GM21619 (cell line): Measurements from ENCODE around the gene CTNNA3.
"Not testable (repeated sequence)": the region's sequence is repeated elsewhere in the genome, so short reads cannot be mapped to it uniquely, and the experiment has no call there.

ENCODE experiments used
- ATAC-seq: cut with Tn5 transposase; IDR thresholded peaks from one replicate; pipeline ENCODE4 v1.9.1; 2021; ENCODE audit not compliant: unreplicated experiment

Gene CTNNA3

GRCh38 chr10:67696029-67696428, at the start of gene CTNNA3:
TSS of gene CTNNA3 (minus strand) at chr10:67696195.
- ATAC-seq, result no peak

- ATAC-seq, result no peak
These were observed 39.4 kb upstream of the CTNNA3 start for GRCh38 chr10:67735430-67735829.

- ATAC-seq, result no peak
These were observed 37.5 kb upstream of the CTNNA3 start for GRCh38 chr10:67733511-67733910.

GRCh38 chr10:67725567-67725966, 29.6 kb upstream of the CTNNA3 start:
- no peak for ATAC-seq

- ATAC-seq, result no peak
These were observed 27.6 kb upstream of the CTNNA3 start for GRCh38 chr10:67723601-67724000.

GRCh38 chr10:67722113-67722512, 26.1 kb upstream of the CTNNA3 start:
- ATAC-seq, result no peak

GRCh38 chr10:67716455-67716854, 20.5 kb upstream of the CTNNA3 start:
- ATAC-seq, result not testable (repeated sequence)

GRCh38 chr10:67705921-67706320, 9.9 kb upstream of the CTNNA3 start:
- no peak for ATAC-seq

GRCh38 chr10:67699613-67700270, 3.7 kb upstream of the CTNNA3 start:
- not testable (repeated sequence) for ATAC-seq

- no peak for ATAC-seq
These were observed 2.2 kb upstream of the CTNNA3 start for GRCh38 chr10:67698164-67698563.

GRCh38 chr10:67697724-67698131, 1.7 kb upstream of the CTNNA3 start:
- ATAC-seq, result peak; percentile 84

GRCh38 chr10:67696679-67697078, 684 bp upstream of the CTNNA3 start:
- ATAC-seq, result no peak

GRCh38 chr10:67695555-67695954, 440 bp downstream of the CTNNA3 start:
- ATAC-seq, result no peak

GRCh38 chr10:67691861-67692260, 4.1 kb downstream of the CTNNA3 start:
- ATAC-seq, result not testable (repeated sequence)

- not testable (repeated sequence) for ATAC-seq
These were observed 5.5 kb downstream of the CTNNA3 start for GRCh38 chr10:67690540-67690939.

GRCh38 chr10:67684140-67684539, 11.9 kb downstream of the CTNNA3 start:
- ATAC-seq, result not testable (repeated sequence)

- no peak for ATAC-seq
These were observed 17.5 kb downstream of the CTNNA3 start for GRCh38 chr10:67678335-67678974.

- no peak for ATAC-seq
These were observed 19.7 kb downstream of the CTNNA3 start for GRCh38 chr10:67676208-67676825.

- no peak for ATAC-seq
These were observed 25.6 kb downstream of the CTNNA3 start for GRCh38 chr10:67670401-67670800.

- no peak for ATAC-seq
These were observed 26.0 kb downstream of the CTNNA3 start for GRCh38 chr10:67669978-67670377.

GRCh38 chr10:67668448-67668847, 27.5 kb downstream of the CTNNA3 start:
- no peak for ATAC-seq

- ATAC-seq, result no peak
These were observed 29.0 kb downstream of the CTNNA3 start for GRCh38 chr10:67667035-67667425.
